MCF 10A (cell line): ENCODE measurements around the gene ATRIP. TPM values are rescaled to one million over a fixed set of nuclear protein-coding genes. Genes with fewer than 3 reads are reported as not detected.

Source experiments
- BruUV-seq: library from RNA; stranded (reverse); fragments of 400-500 nt; replicated peaks from 2 replicates; lab custom pipeline; 2021; lab: Mats Ljungman, UMichigan
- CTCF ChIA-PET: fragments of 300-600 bp; sonication (Branson Sonifier 250); formaldehyde crosslinking; extraction: SDS; loops from one replicate; lab custom pipeline; 2021; ENCODE audit warnings: antibody characterized with exemption, inconsistent platforms; lab: Yijun Ruan, JAX
- POLR2A ChIA-PET: fragments of 300-600, 350-650 bp; sonication (Branson Sonifier 250); formaldehyde crosslinking; extraction: SDS; loops from one replicate; lab custom pipeline; 2020; ENCODE audit warnings: antibody characterized with exemption, inconsistent platforms; lab: Yijun Ruan, JAX
- DNase-seq: peaks from one replicate; pipeline ENCODE4 v3.0.0-alpha.2; 2018; ENCODE audit not compliant: unreplicated experiment
- H3K27ac Mint-ChIP-seq: one replicate; pipeline ENCODE4 v1.8.0; 2022; ENCODE audit warnings: mild to moderate bottlenecking, low read depth, mixed read lengths; ENCODE audit not compliant: unreplicated experiment
- H3K27me3 Mint-ChIP-seq: one replicate; pipeline ENCODE4 v1.8.0; 2022; ENCODE audit warnings: mixed read lengths; ENCODE audit not compliant: insufficient read depth, unreplicated experiment
- H3K36me3 Mint-ChIP-seq: one replicate; pipeline ENCODE4 v1.8.0; 2022; ENCODE audit warnings: mild to moderate bottlenecking, moderate library complexity, mixed read lengths; ENCODE audit not compliant: insufficient read depth, unreplicated experiment
- H3K4me1 Mint-ChIP-seq: one replicate; pipeline ENCODE4 v1.8.0; 2022; ENCODE audit warnings: mixed read lengths; ENCODE audit not compliant: insufficient read depth, unreplicated experiment
- H3K4me3 Mint-ChIP-seq: one replicate; pipeline ENCODE4 v1.8.0; 2022; ENCODE audit warnings: mild to moderate bottlenecking, moderate library complexity, mixed read lengths; ENCODE audit not compliant: unreplicated experiment
- H3K9me3 Mint-ChIP-seq: one replicate; pipeline ENCODE4 v1.8.0; 2022; ENCODE audit warnings: mixed read lengths; ENCODE audit not compliant: unreplicated experiment
- CTCF ChIP-seq: fragments of 200-600 bp; IDR thresholded peaks from one replicate; pipeline ENCODE4 v1.8.0; 2022; ENCODE audit warnings: antibody characterized with exemption, mild to moderate bottlenecking; ENCODE audit not compliant: unreplicated experiment
- intact Hi-C: fragments of 100-400 bp; cut with micrococcal nuclease; formaldehyde crosslinking; loops from 2 replicates; pipeline ENCODE4 v1.14.1; 2022
- total RNA-seq: library from RNA; stranded (reverse); gene quantifications from 2 replicates; pipeline ENCODE4 v1.2.3, GENCODE V29; 2022

ATRIP gene
- total RNA-seq, 1 experiment from 2014 or later, result 8.6 TPM

DNA sequence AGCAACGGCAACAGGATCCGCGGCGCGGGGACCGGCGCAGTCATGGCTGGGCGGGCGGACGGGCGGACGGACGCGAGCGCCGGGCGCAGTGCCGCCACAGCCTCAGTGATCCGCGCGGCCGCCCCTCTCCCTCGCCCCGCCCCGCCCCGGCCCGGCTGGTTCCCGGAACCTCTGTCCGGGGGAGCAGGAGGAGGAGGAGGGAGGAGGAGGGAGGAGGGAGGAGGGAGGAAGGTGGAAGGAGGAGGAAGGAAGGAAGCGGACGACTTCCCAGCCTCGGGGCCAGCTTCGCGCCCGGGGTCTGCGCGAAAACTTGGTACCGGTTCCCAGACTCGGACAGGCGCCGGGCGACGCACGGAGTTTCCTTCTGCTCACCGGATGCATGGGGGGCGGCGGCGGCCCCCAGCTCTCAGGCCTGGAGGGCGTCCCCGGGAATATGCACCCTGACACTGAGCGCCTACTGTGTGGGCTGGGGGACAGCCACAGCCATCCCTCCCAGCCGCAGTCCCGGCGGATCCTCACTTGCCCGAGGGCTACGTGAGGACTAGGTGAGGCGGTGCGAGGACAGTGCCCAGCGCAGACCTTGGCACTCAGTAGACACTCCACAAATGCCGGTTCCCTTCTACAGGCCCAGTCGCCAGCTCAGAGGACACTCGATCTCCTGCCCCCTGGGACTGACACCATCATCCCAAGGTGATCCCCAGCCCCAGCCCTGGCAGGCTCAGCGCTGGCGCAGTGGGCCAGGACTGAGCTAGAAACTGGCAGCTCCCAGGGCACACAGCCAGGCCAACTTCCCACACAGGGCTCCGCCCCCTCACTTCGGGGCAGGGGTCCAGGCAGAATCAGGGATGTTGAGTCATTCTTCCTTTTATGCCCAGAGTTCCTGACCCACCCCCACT, 57.8 kb downstream of the ATRIP start, which contains the start of gene SHISA5:
Gene SHISA5, minus strand, starts transcription at position 124 of the 896 bp plus-strand sequence. Its CDS starts 80 bp downstream, at position 44.
- Mint-ChIP-seq H3K4me1 (peaks cover 32% of the 10 kb centered on the region), H3K36me3 (peaks cover 10% of the 10 kb centered on the region), H3K27ac (peak within 1 kb of the TSS; percentile 25), H3K27me3 (no peaks in the 10 kb centered on the region), H3K9me3 (no peaks in the 10 kb centered on the region), H3K4me3 (peak within 1 kb of the TSS; percentile 70)
- ChIA-PET POLR2A (interaction anchor here (0.6 to 2.9 kb wide), 8 partner anchors 14 to 236 kb away, joined by 3 to 11 read pairs (median 4); partner anchors contain the start of genes CCDC51 and TMA7), CTCF (interaction anchor here (0.6 to 1.3 kb wide), 4 partner anchors 32 to 104 kb away, joined by 3 to 6 read pairs (median 4); no protein-coding TSS in a partner anchor)
- intact Hi-C loops, result loop anchor here (1.0 kb wide), 1 partner anchor 32 kb away; no protein-coding TSS in a partner anchor
- no peak for TF ChIP-seq CTCF
- no TSS peak for BruUV-seq
- DNase-seq, result peak; percentile 69

DNA sequence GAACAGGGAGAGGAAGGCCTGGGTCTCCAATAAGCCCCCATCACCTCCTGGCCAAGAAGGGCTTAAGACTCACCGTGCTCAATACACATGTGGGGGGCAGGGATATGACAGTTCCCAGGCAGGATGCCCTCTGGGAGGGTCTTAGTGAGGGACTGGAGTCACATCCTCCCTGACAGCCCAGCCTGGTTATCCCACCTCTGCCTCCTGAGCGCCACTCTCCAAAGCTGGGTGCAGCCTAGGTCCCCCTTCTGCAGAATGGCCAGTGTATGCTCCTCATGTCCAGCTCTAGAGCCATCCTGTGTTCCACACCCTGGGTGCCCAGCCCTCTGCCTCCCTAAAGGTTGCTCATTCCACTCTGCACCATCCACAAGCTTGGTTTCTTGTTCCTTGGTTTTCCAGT, 58.6 kb downstream of the ATRIP start:
- H3K27ac Mint-ChIP-seq, result no peak overlapping the region
- H3K4me3 Mint-ChIP-seq, result peak overlapping the region; percentile 70
- no peaks in the 10 kb centered on the region for H3K27me3 Mint-ChIP-seq
- BruUV-seq, result no TSS peak
- no peak for DNase-seq
- H3K9me3 Mint-ChIP-seq, result no peaks in the 10 kb centered on the region
- no peak for TF ChIP-seq CTCF
- intact Hi-C loops, result no loop called here
- POLR2A ChIA-PET, result interaction anchor here (0.6 to 2.9 kb wide), 5 partner anchors 14 to 95 kb away, joined by 3 to 11 read pairs (median 4); partner anchors contain the start of genes CCDC51, PFKFB4 and TMA7
- peaks cover 5% of the 10 kb centered on the region for H3K36me3 Mint-ChIP-seq
- H3K4me1 Mint-ChIP-seq, result peaks cover 31% of the 10 kb centered on the region
- CTCF ChIA-PET, result interaction anchor here (0.7 to 1.3 kb wide), 3 partner anchors 44 to 105 kb away, joined by 3 to 6 read pairs (median 3); partner anchors contain the start of genes CCDC51 and TMA7

DNA sequence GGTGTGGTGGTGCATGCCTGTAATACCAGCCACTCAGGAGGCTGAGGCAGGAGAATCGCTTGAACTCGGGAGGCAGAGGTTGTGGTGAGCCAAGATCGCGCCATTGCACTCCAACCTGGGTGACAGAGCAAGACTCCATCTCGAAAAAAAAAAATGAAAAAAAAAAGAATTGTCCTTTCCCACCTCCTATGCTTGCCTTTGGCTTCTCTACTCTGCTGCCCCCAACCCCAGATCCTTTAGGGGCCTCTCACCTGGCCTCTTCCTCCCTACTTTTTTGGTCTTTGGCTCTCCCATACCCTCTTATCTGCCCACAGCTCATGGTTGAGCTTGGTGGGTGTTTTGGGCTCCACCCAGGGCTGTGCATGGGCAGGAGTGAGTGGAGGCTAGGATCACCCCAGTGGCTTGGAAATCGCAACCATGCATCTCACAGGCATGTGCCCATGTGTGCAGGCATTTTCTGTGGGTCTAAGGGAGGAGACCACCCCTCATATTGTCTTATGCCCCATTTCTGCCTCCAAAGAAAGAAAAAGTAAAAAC, 59.5 kb downstream of the ATRIP start:
- Mint-ChIP-seq H3K36me3 (peaks cover 2% of the 10 kb centered on the region), H3K9me3 (no peaks in the 10 kb centered on the region), H3K27me3 (no peaks in the 10 kb centered on the region), H3K4me3 (no peak overlapping the region), H3K4me1 (peaks cover 22% of the 10 kb centered on the region), H3K27ac (no peak overlapping the region)
- DNase-seq, result no peak
- TF ChIP-seq CTCF, result no peak
- ChIA-PET POLR2A (interaction anchor here (0.6 to 2.9 kb wide), 4 partner anchors 8 to 50 kb away, joined by 3 to 14 read pairs (median 4); partner anchors contain the start of gene PFKFB4), CTCF (interaction anchor here (0.6 to 1.4 kb wide), 4 partner anchors 39 to 70 kb away, joined by 3 to 4 read pairs (median 3); partner anchors contain the start of genes CCDC51 and TMA7)
- no TSS peak for BruUV-seq
- intact Hi-C loops, result no loop called here
